Coronary artery (tissue), 2 donors: Measurements from ENCODE around the gene ITSN1.
A peak's percentile ranks its signal among the peaks of the same experiment; 100 is the strongest.
"Not testable (repeated sequence)": the region's sequence is repeated elsewhere in the genome, so short reads cannot be mapped to it uniquely, and the experiment has no call there.

Experiments used
- DNase-seq: peaks from one replicate; pipeline ENCODE4 v3.0.0-alpha.2; 2017; ENCODE audit warnings: low spot score
- H3K27ac ChIP-seq, 2 donors: fragments of 200-600 bp; sonication (generic); one replicate each; pipeline ENCODE4 v1.5.1; 2016 to 2019
- H3K4me3 ChIP-seq: fragments of 200-600 bp; sonication (generic); 2 replicates; pipeline ENCODE4 v1.5.1; 2016; ENCODE audit warnings: mild to moderate bottlenecking, moderate library complexity
- TF ChIP-seq, protein P1 (sequence below): fragments of 200-600 bp; sonication (generic); IDR thresholded peaks from one replicate; pipeline ENCODE4 v1.5.1; 2019; ENCODE audit warnings: antibody characterized with exemption

ITSN1 gene

DNA sequence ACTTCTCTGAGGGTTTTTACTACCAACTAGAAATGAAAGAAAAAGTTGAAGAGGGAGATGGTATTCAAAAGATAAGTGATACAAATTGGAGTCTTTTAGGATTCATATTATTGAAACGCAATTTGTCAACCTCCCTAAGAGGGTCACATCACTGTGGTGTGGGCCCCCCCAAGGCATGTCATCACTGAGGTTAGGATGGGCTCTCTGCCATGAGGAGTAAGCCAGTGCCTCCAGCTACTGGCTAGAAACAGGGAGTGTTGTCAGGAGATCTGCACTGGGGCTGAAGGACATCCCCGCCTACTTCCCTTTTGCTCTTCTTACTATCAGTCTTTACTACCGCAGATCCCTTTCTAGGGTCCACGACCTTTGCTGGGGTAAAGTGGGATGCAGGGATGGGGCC, 25.9 kb downstream of the ITSN1 start:
- Histone ChIP-seq H3K27ac (peak overlapping the region in 1 of 2 donors; percentile 5), H3K4me3 (no peak overlapping the region)
- DNase-seq = no peak
- TF ChIP-seq, protein P1, sequence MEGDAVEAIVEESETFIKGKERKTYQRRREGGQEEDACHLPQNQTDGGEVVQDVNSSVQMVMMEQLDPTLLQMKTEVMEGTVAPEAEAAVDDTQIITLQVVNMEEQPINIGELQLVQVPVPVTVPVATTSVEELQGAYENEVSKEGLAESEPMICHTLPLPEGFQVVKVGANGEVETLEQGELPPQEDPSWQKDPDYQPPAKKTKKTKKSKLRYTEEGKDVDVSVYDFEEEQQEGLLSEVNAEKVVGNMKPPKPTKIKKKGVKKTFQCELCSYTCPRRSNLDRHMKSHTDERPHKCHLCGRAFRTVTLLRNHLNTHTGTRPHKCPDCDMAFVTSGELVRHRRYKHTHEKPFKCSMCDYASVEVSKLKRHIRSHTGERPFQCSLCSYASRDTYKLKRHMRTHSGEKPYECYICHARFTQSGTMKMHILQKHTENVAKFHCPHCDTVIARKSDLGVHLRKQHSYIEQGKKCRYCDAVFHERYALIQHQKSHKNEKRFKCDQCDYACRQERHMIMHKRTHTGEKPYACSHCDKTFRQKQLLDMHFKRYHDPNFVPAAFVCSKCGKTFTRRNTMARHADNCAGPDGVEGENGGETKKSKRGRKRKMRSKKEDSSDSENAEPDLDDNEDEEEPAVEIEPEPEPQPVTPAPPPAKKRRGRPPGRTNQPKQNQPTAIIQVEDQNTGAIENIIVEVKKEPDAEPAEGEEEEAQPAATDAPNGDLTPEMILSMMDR = no peak

DNA sequence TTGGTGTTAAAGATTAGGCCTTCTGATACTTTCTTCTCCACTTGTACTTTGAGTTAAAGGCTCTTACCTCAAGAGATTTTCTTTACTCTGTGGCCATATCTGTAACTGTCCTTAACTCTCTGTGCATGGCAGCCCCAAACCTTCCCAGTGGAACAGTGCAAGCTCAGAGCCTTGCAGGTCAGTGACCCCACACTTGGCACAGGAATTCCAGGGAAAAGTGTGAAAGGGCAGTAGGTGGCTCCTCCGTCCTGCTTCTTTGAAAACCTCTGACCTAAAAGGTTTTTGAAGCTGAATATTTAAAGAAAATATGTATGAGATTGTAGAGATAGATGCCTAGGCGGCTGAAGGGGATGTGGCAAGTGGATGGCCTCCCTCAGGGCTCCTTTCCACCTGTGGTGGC, 26.3 kb downstream of the ITSN1 start:
- TF ChIP-seq, protein P1 = no peak
- DNase-seq = no peak
- no peak overlapping the region for H3K4me3 ChIP-seq
- H3K27ac ChIP-seq = peak overlapping the region in 1 of 2 donors; percentile 5

DNA sequence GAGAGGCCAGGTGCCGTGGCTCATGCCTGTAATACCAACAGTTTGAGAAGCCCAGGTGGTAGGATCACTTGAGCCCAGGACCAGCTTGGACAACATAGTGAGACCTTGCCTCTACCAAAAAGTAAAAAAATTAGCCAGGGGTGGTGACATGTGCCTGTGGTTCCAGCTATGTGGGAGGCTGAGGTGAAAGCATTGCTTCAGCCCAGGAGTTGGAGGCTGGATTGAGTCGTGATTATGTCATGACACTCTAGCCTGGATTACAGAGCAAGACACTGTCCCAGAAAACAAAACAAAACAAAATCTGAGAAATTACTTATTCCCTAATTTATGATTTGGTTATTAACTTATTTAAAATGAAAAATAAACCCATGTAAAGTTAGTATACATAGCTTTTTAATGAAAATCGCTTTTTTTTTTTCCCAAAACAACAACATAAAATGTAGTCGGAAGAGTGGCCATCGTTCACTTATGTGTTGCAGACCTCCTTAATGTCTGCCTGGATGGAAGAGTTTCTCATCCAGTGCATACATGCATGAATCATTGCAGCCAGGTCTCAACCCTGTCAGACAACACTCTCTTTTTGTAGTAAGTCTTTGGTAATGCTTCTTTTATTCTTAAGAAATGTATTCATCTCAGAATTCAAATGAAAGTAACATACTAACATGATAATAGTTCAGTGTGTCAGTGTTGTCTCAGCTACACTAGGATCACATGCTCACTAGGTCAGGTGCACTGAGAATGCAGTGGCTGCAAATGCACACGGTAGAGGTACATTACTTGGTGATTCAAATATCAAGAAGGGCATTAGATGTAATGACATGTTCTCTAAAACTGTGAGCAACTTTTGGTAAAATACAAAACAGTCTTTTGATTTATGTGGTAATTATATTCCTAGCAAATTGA, 28.0 kb downstream of the ITSN1 start:
- no peak for DNase-seq

DNA sequence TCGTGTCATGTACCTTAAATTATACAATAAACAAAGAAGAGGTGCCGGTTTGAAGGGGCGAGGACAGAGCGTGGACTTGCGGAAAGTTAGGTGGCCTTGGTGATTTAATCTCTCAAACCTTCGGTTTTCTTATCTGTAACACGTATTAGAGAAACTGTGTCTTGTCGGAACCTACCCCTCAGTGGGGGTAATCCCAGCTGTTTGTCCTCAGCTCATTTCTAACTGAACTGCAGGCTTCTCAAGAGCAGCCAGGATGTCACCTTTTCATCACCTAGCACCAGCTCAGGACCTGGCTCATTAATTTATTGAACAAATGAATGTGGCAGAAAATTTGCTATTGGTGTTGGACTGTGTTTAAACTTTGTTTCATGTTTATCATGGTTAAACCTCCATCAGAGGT, 31.2 kb downstream of the ITSN1 start:
- TF ChIP-seq, protein P1 = no peak
- no peak overlapping the region for H3K4me3 ChIP-seq
- H3K27ac ChIP-seq = no peak overlapping the region
- no peak for DNase-seq

More for the DNA sequence above, 28.0 kb downstream of the ITSN1 start:
- no peak overlapping the region for H3K27ac ChIP-seq
- H3K4me3 ChIP-seq = no peak overlapping the region
- TF ChIP-seq, protein P1 = no peak

DNA sequence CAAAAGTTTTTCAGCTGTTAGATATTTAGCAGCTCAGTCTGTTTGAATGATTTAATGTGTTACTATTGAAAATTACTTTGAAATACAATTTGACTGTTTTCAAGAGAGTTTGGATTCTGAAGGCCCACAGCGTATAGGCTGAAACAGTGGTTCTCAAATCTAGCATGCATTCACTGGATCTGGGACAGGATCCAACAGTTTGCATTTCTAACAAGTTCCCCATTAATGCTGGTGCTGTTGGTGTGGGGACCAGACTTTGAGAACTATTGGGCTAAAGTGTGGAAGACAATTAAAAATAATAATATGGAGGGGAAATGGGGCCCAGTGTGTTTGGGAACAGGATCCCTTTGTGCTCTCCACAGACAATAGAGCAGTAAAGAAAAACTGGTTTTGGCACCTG, 31.9 kb downstream of the ITSN1 start:
- H3K4me3 ChIP-seq = no peak overlapping the region
- H3K27ac ChIP-seq = no peak overlapping the region
- no peak for DNase-seq
- TF ChIP-seq, protein P1 = no peak

DNA sequence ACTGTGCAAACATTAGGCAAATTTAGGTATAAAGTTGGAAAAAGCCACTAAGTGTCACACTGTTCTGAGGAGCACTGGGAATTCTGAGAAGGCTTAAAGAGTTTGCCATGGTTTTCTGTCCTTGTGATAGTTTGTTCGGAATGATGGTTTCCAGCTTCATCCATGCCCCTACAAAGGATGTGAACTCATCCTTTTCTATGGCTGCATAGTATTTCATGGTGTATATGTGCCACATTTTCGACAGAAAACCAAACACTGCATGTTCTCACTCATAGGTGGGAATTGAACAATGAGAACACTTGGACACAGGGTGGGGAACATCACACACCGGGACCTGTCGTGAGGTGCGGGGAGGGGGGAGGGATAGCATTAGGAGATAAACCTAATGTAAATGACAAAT, 34.4 kb downstream of the ITSN1 start:
- H3K27ac ChIP-seq, DNase-seq, H3K4me3 ChIP-seq: not testable (repeated sequence)

DNA sequence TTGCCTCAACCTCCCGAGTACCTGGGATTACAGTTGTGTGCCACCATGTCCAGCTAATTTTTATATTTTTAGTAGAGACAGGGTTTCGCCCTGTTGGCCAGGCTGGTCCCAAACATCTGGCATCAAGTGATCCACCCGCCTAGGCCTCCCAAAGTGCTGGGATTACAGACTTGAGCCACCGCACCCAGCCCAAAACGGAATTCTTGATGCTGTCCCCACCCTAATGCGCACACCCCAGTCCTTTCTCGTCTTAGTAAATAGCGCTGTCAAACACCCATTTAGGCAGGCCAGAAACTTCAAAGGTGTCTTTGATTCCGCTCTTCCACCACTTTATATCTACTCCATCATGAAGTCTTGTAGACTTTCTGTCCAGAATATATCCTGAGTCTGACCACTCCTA, 35.1 kb downstream of the ITSN1 start:
- H3K4me3 ChIP-seq = no peak overlapping the region
- no peak for DNase-seq
- H3K27ac ChIP-seq = no peak overlapping the region
- TF ChIP-seq, protein P1 = no peak
